Measurements from ENCODE around the gene ZNF853. TPM values are rescaled to one million over a fixed set of nuclear protein-coding genes. Genes with fewer than 3 reads are reported as not detected.
A peak's percentile ranks its signal among the peaks of the same experiment; 100 is the strongest.

ZNF853 gene
- total RNA-seq, 3 donors from 2014 or later (not counting 1 experiment from before 2014, with no cell fraction given), result 6.5 to 12.0 (median 9.7) TPM

DNA sequence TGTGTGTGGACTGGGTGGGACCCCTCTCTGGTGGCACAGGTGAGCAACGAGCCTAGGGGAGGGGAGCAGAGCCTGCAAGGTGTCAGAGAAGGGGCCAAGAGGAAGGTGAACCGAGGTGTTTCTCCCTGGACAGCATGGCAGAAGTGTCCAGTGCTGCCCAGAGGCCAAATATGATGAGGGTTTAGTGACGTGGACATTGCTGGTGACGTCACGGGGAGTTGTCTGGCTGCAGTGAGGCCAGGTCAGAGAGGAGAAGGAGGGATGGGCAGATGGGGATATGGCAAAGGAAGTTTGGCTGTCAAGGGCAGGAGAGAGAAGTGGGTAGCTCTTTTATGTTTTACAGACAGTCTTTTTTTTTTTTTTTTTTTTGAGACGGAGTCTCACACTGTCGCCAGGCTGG is 2.6 kb upstream of the ZNF853 start:
- Histone ChIP-seq H3K4me1 (ENCODE audit: control insufficient read depth, insufficient read depth, low read length) (peaks cover 21% of the 10 kb centered on the region), H3K4me3 (ENCODE audit: low read length) (no peak overlapping the region), H3K27ac (ENCODE audit: low read length) (no peak overlapping the region), H3K27me3 (ENCODE audit: control insufficient read depth, insufficient read depth, low read length) (no peaks in the 10 kb centered on the region), H3K9me3 (ENCODE audit: control insufficient read depth, insufficient read depth, low read length) (no peaks in the 10 kb centered on the region), H3K36me3 (ENCODE audit: control insufficient read depth, insufficient read depth, low read length) (no peaks in the 10 kb centered on the region)
- intact Hi-C loops (cut with micrococcal nuclease), result no loop called here
- TF ChIP-seq, protein P1, sequence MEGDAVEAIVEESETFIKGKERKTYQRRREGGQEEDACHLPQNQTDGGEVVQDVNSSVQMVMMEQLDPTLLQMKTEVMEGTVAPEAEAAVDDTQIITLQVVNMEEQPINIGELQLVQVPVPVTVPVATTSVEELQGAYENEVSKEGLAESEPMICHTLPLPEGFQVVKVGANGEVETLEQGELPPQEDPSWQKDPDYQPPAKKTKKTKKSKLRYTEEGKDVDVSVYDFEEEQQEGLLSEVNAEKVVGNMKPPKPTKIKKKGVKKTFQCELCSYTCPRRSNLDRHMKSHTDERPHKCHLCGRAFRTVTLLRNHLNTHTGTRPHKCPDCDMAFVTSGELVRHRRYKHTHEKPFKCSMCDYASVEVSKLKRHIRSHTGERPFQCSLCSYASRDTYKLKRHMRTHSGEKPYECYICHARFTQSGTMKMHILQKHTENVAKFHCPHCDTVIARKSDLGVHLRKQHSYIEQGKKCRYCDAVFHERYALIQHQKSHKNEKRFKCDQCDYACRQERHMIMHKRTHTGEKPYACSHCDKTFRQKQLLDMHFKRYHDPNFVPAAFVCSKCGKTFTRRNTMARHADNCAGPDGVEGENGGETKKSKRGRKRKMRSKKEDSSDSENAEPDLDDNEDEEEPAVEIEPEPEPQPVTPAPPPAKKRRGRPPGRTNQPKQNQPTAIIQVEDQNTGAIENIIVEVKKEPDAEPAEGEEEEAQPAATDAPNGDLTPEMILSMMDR (IDR thresholded peaks at IDR 0.05), result no peak
- H3K27me3 Mint-ChIP-seq (ENCODE audit: low read depth in 2 of 2), result peaks cover 0 to 3% of the 10 kb centered on the region in 2 donors
- H3K4me3 Mint-ChIP-seq, result no peak overlapping the region
- H3K36me3 Mint-ChIP-seq, result no peaks in the 10 kb centered on the region
- H3K27ac Mint-ChIP-seq, result no peak overlapping the region
- no peaks in the 10 kb centered on the region for H3K9me3 Mint-ChIP-seq
- 82% methylated on average over 5 of the region's 7 CpGs for WGBS (ENCODE audit: insufficient coverage)
- ATAC-seq (no peak), DNase-seq (no peak)
- H3K4me1 Mint-ChIP-seq, result peaks cover 10 to 24% of the 10 kb centered on the region in 2 donors

DNA sequence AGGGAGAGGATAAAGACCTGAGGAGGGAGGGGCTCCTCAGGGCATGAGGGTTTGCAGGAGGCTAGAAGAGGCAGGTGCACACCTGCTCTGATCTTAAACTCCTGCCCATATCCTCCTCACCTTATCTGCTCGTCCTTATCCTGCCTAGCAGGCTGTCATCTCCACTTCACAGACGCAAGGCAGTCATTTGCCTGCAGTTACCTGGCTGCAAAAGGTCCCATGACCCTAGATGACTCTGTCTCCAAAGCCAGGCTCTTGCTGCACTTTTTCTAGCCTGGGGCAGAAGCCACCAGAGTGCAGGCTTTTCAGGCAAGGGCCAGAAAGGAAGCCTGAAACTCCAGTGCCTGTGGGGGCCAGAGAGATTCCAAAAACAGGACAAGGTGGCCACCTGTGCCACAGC is 1.7 kb upstream of the ZNF853 start:
- no peak overlapping the region for H3K27ac Mint-ChIP-seq
- peaks cover 10 to 24% of the 10 kb centered on the region in 2 donors for H3K4me1 Mint-ChIP-seq
- H3K4me3 Mint-ChIP-seq, result no peak overlapping the region
- ATAC-seq, result no peak
- H3K27me3 Mint-ChIP-seq (ENCODE audit: low read depth in 2 of 2), result peaks cover 0 to 3% of the 10 kb centered on the region in 2 donors
- intact Hi-C loops (cut with micrococcal nuclease), result no loop called here
- Histone ChIP-seq H3K27me3 (ENCODE audit: control insufficient read depth, insufficient read depth, low read length) (no peaks in the 10 kb centered on the region), H3K4me3 (ENCODE audit: low read length) (no peak overlapping the region), H3K4me1 (ENCODE audit: control insufficient read depth, insufficient read depth, low read length) (peaks cover 21% of the 10 kb centered on the region), H3K36me3 (ENCODE audit: control insufficient read depth, insufficient read depth, low read length) (no peaks in the 10 kb centered on the region), H3K9me3 (ENCODE audit: control insufficient read depth, insufficient read depth, low read length) (no peaks in the 10 kb centered on the region), H3K27ac (ENCODE audit: low read length) (no peak overlapping the region)
- H3K36me3 Mint-ChIP-seq, result no peaks in the 10 kb centered on the region
- no peak for DNase-seq
- TF ChIP-seq, protein P1 (IDR thresholded peaks at IDR 0.05), result no peak
- H3K9me3 Mint-ChIP-seq, result no peaks in the 10 kb centered on the region
- WGBS (ENCODE audit: insufficient coverage), result 61% methylated on average over 2 of the region's 2 CpGs

DNA sequence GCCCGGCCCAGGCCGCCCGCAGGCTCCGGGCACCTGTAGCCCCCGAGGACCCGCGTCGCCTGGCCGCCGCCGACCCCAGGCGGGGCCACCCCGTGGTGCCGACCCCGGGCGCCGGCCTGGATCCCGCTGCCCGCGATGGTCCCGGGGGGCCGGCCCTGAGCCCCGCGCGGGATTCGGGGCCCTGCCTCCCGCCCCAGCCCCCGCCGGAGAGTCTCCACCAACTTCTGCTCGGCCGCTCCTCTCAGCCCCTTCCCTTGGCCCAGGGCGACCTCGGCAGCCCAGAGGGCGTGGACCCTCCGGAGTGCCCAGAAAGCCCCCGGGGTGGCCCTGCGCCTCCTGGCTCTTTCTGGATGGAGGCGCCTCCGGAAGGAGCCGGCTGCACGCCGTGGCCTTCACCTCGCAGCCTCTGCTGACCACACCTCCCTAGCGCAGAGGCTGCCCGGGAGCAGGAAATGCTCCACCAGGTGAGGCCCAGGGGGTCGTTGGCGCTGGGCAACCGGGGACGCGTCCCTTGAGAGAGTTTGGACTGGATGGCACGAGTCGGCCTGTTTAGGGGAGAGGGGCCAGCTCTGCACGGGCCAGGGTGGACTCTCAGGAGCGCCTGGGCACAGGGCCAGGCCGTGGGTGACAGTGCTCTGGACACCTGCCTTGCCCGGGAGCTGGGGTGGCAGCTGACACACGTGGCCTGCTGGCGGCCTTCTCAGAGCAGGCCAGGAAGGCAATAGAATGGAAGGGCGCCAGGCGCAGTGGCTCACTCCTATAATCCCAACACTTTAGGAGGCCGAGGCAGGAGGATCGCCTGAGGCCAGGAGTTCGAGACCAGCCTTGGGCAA is 529 bp downstream of the ZNF853 start:
- no peaks in the 10 kb centered on the region for H3K36me3 ChIP-seq (ENCODE audit: control insufficient read depth, insufficient read depth, low read length)
- no peaks in the 10 kb centered on the region for H3K27me3 ChIP-seq (ENCODE audit: control insufficient read depth, insufficient read depth, low read length)
- peaks cover 33% of the 10 kb centered on the region for H3K4me1 ChIP-seq (ENCODE audit: control insufficient read depth, insufficient read depth, low read length)
- Mint-ChIP-seq H3K4me3 (peak overlapping the region; percentile 81), H3K9me3 (no peaks in the 10 kb centered on the region), H3K27me3 (ENCODE audit: low read depth in 2 of 2) (peaks cover 0 to 3% of the 10 kb centered on the region in 2 donors), H3K27ac (peak overlapping the region in 1 of 2 donors; percentile 54), H3K4me1 (peaks cover 22 to 33% of the 10 kb centered on the region in 2 donors), H3K36me3 (peaks cover under 1% of the 10 kb centered on the region)
- H3K9me3 ChIP-seq (ENCODE audit: control insufficient read depth, insufficient read depth, low read length), result no peaks in the 10 kb centered on the region
- peak; percentile 16 to 46 (median 39) for ATAC-seq
- peak overlapping the region; percentile 14 for H3K27ac ChIP-seq (ENCODE audit: low read length)
- peak overlapping the region; percentile 59 for H3K4me3 ChIP-seq (ENCODE audit: low read length)
- DNase-seq, result no peak
- WGBS (ENCODE audit: insufficient coverage), result 9% methylated on average over 62 of the region's 63 CpGs
- intact Hi-C loops (cut with micrococcal nuclease), result no loop called here
- TF ChIP-seq, protein P1 (IDR thresholded peaks at IDR 0.05), result no peak
